GM12872 (cell line): ENCODE results near the gene PRKCB.

ENCODE experiments used
- CTCF ChIP-seq: IDR thresholded peaks from 3 replicates; pipeline ENCODE4 v1.5.1; 2011; ENCODE audit warnings: low read depth, mild to moderate bottlenecking, low read length, moderate library complexity; ENCODE audit not compliant: insufficient read depth

Gene PRKCB

GRCh38 chr16:24124291-24124690, 288.5 kb downstream of the PRKCB start:
- TF ChIP-seq CTCF = no peak

GRCh38 chr16:24125214-24125613, 289.4 kb downstream of the PRKCB start:
- no peak for TF ChIP-seq CTCF

- no peak for TF ChIP-seq CTCF
Measured at GRCh38 chr16:24129412-24129918, 293.7 kb downstream of the PRKCB start.

GRCh38 chr16:24130494-24131085, 294.8 kb downstream of the PRKCB start:
- no peak for TF ChIP-seq CTCF

GRCh38 chr16:24131294-24131693, 295.5 kb downstream of the PRKCB start:
- no peak for TF ChIP-seq CTCF

GRCh38 chr16:24132048-24132796, 296.4 kb downstream of the PRKCB start:
- no peak for TF ChIP-seq CTCF

- no peak for TF ChIP-seq CTCF
Measured at GRCh38 chr16:24132797-24133155, 297.0 kb downstream of the PRKCB start.
